GM12878 (cell line): ENCODE results near the gene KDM5B. TPM values are rescaled to one million over a fixed set of nuclear protein-coding genes. Genes with fewer than 3 reads are reported as not detected.

Experiments
- BMI1 ChIP-seq: fragments of 450-650 bp; IDR thresholded peaks from 2 replicates; pipeline ENCODE4 v1.6.1; 2016; ENCODE audit warnings: mild to moderate bottlenecking, moderate library complexity, borderline replicate concordance
- DPF2 ChIP-seq: fragments of 450-650 bp; IDR thresholded peaks from 2 replicates; pipeline ENCODE4 v1.6.1; 2017; ENCODE audit warnings: mild to moderate bottlenecking
- EED ChIP-seq: sonication (generic); IDR thresholded peaks from 2 replicates; pipeline ENCODE4 v1.6.1; 2016; ENCODE audit warnings: antibody characterized with exemption, low read depth
- EP300 ChIP-seq, 2 experiments: fragments of 150-350 bp in 1 of 2; IDR thresholded peaks; 2 replicates each; pipeline ENCODE4 v1.6.1; 2011 to 2012; ENCODE audit warnings: low read depth in 2 of 2, low read length in 2 of 2, borderline replicate concordance in 1 of 2, improper control_type of control experiment in 1 of 2, inconsistent platforms in 1 of 2; ENCODE audit not compliant: control insufficient read depth in 1 of 2
- IKZF1 ChIP-seq: fragments of 450-650 bp; conservative IDR thresholded peaks from 2 replicates; pipeline ENCODE4 v1.6.1; 2017; ENCODE audit warnings: antibody characterized with exemption, mild to moderate bottlenecking
- IRF4 ChIP-seq: IDR thresholded peaks from 2 replicates; pipeline ENCODE4 v1.6.1; 2011; ENCODE audit warnings: low read depth, low read length
- KDM1A ChIP-seq: fragments of 200-600 bp; sonication (generic); IDR thresholded peaks from 2 replicates; pipeline ENCODE4 v1.6.1; 2016; ENCODE audit warnings: borderline replicate concordance
- KLF5 ChIP-seq: fragments of 450-650 bp; IDR thresholded peaks from 2 replicates; pipeline ENCODE4 v1.6.1; 2014; ENCODE audit warnings: mild to moderate bottlenecking; ENCODE audit not compliant: partially characterized antibody
- LARP7 ChIP-seq: fragments of 450-650 bp; IDR thresholded peaks from 2 replicates; pipeline ENCODE4 v1.6.1; 2017; ENCODE audit warnings: mild to moderate bottlenecking
- MTA3 ChIP-seq: IDR thresholded peaks from 2 replicates; pipeline ENCODE4 v1.6.1; 2012; ENCODE audit warnings: low read length, inconsistent platforms, borderline replicate concordance
- NFIC ChIP-seq: IDR thresholded peaks from 2 replicates; pipeline ENCODE4 v1.6.1; 2012; ENCODE audit warnings: low read depth, mild to moderate bottlenecking, inconsistent platforms, low read length, moderate library complexity
- NFXL1 ChIP-seq: fragments of 450-650 bp; IDR thresholded peaks from 2 replicates; pipeline ENCODE4 v1.6.1; 2017; ENCODE audit warnings: antibody characterized with exemption, mild to moderate bottlenecking, borderline replicate concordance
- NFYB ChIP-seq: IDR thresholded peaks from 2 replicates; pipeline ENCODE4 v1.6.1; 2011; ENCODE audit warnings: low read depth, mild to moderate bottlenecking, low read length, improper control_type of control experiment, moderate library complexity; ENCODE audit not compliant: insufficient read depth
- POU2F2 ChIP-seq: IDR thresholded peaks from 3 replicates; pipeline ENCODE4 v1.6.1; 2011; ENCODE audit warnings: low read depth, mild to moderate bottlenecking, low read length, borderline replicate concordance
- RAD21 ChIP-seq: IDR thresholded peaks from 2 replicates; pipeline ENCODE4 v1.6.1; 2011; ENCODE audit warnings: mild to moderate bottlenecking, low read depth, low read length, moderate library complexity; ENCODE audit not compliant: insufficient read depth
- RAD51 ChIP-seq: fragments of 450-650 bp; IDR thresholded peaks from 2 replicates; pipeline ENCODE4 v1.6.1; 2016; ENCODE audit warnings: moderate library complexity, mild to moderate bottlenecking, inconsistent platforms
- RFX5 ChIP-seq: IDR thresholded peaks from 2 replicates; pipeline ENCODE4 v1.6.1; 2011; ENCODE audit warnings: low read depth, low read length, improper control_type of control experiment
- RUNX3 ChIP-seq: IDR thresholded peaks from 2 replicates; pipeline ENCODE4 v1.6.1; 2012; ENCODE audit warnings: low read length, inconsistent platforms
- SRF ChIP-seq, 2 experiments: IDR thresholded peaks; 2 replicates each; pipeline ENCODE4 v1.6.1; 2011; ENCODE audit warnings: low read depth in 2 of 2, low read length in 2 of 2, mild to moderate bottlenecking in 1 of 2, moderate library complexity in 1 of 2
- SUZ12 ChIP-seq: fragments of 200-600 bp; sonication (generic); IDR thresholded peaks from one replicate; pipeline ENCODE4 v1.6.1; 2018; ENCODE audit warnings: antibody characterized with exemption, mild to moderate bottlenecking; ENCODE audit not compliant: unreplicated experiment
- TARDBP ChIP-seq: IDR thresholded peaks from 2 replicates; pipeline ENCODE4 v1.6.1; 2016; ENCODE audit warnings: borderline replicate concordance
- TBL1XR1 ChIP-seq: IDR thresholded peaks from 2 replicates; pipeline ENCODE4 v1.6.1; 2012; ENCODE audit warnings: low read depth, low read length, improper control_type of control experiment
- ZNF592 ChIP-seq: fragments of 450-650 bp; IDR thresholded peaks from 2 replicates; pipeline ENCODE4 v1.6.1; 2017; ENCODE audit warnings: mild to moderate bottlenecking, moderate library complexity
- polyA plus RNA-seq, 11 experiments: library from polyadenylated mRNA; depleted of rRNA in 4 of 11; unstranded in 6 of 11; stranded (reverse) in 5 of 11; fragments of >200 nt; fragmentation: Nextera tagmentation in 4 of 11; fragmentation: Illumina TruSeq in 1 of 11; extraction: Ambion mirVana in 4 of 11; extraction: Trizol in 1 of 11; gene quantifications; 1 replicate in 1 of 11; 2 replicates in 10 of 11; pipeline versions ENCODE4 v1.2.1 to v1.2.3, GENCODE V29; 2011 to 2016; ENCODE audit warnings: inconsistent platforms in 2 of 11, missing spikeins in 2 of 11, low read depth in 1 of 11
- total RNA-seq, 4 experiments: library from RNA; depleted of rRNA in 3 of 4; stranded (reverse); fragments of >200 nt in 3 of 4; fragmentation: Illumina TruSeq in 1 of 4; extraction: Trizol in 1 of 4; gene quantifications; 2 replicates each; pipeline versions ENCODE4 v1.2.1 to v1.2.3, GENCODE V29; 2013 to 2021
- TF ChIP-seq, protein P1 (sequence below): fragments of 450-650 bp; IDR thresholded peaks from 2 replicates; pipeline ENCODE4 v1.6.1; 2016; ENCODE audit warnings: mild to moderate bottlenecking
- TF ChIP-seq, protein P2 (sequence below): fragments of 150-350 bp; IDR thresholded peaks from 2 replicates; pipeline ENCODE4 v1.6.1; 2014; ENCODE audit warnings: mild to moderate bottlenecking, low read depth, low read length

KDM5B gene
- total and polyA plus RNA-seq, 10 of the 15 experiments (the other 5 are each of a cell fraction or from before 2014, with no cell fraction given), result 1.7 to 26.6 (median 8.1) TPM

- TF ChIP-seq ZNF592 (no peak), IRF4 (no peak), IKZF1 (peak; percentile 70), RFX5 (peak; percentile 65; the same call in 1 of the 2 replicates), DPF2 (peak; percentile 66; the same call in 1 of the 2 replicates), KLF5 (peak; percentile 67), LARP7 (no peak), BMI1 (no peak), POU2F2 (0 out of 3 replicates have a peak, but pooled peaks have one; percentile 27), TBL1XR1 (peak; percentile 56; the same call in 1 of the 2 replicates), RUNX3 (peak; percentile 79), EED (no peak), RAD21 (no peak), EP300 (IDR thresholded peaks at IDR 0.05; ENCODE audit: borderline replicate concordance in 1 of 2, control insufficient read depth in 1 of 2, low read depth in 2 of 2, low read length in 2 of 2) (0 out of 4 replicates have a peak, but pooled peaks of 1 of the 2 experiments have one; percentile 5), MTA3 (no peak), TARDBP (no peak), SUZ12 (no peak), SRF (IDR thresholded peaks at IDR 0.05; ENCODE audit: low read depth in 2 of 2, low read length in 2 of 2) (no peak), NFXL1 (no peak), KDM1A (no peak), NFYB (peak; percentile 82), NFIC (no peak), RAD51 (0 out of 2 replicates have a peak, but pooled peaks have one; percentile 34)
- TF ChIP-seq, protein P1, sequence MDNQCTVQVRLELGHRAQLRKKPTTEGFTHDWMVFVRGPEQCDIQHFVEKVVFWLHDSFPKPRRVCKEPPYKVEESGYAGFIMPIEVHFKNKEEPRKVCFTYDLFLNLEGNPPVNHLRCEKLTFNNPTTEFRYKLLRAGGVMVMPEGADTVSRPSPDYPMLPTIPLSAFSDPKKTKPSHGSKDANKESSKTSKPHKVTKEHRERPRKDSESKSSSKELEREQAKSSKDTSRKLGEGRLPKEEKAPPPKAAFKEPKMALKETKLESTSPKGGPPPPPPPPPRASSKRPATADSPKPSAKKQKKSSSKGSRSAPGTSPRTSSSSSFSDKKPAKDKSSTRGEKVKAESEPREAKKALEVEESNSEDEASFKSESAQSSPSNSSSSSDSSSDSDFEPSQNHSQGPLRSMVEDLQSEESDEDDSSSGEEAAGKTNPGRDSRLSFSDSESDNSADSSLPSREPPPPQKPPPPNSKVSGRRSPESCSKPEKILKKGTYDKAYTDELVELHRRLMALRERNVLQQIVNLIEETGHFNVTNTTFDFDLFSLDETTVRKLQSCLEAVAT, result no peak
- TF ChIP-seq, protein P2, sequence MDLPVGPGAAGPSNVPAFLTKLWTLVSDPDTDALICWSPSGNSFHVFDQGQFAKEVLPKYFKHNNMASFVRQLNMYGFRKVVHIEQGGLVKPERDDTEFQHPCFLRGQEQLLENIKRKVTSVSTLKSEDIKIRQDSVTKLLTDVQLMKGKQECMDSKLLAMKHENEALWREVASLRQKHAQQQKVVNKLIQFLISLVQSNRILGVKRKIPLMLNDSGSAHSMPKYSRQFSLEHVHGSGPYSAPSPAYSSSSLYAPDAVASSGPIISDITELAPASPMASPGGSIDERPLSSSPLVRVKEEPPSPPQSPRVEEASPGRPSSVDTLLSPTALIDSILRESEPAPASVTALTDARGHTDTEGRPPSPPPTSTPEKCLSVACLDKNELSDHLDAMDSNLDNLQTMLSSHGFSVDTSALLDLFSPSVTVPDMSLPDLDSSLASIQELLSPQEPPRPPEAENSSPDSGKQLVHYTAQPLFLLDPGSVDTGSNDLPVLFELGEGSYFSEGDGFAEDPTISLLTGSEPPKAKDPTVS, result no peak
Observed at GRCh38 chr1:202810615-202811295, 2.5 kb upstream of the KDM5B start, which contains the start of gene PCAT6 (continued).
